Measurements from ENCODE around the gene NPAS3.

The NPAS3 gene

DNA sequence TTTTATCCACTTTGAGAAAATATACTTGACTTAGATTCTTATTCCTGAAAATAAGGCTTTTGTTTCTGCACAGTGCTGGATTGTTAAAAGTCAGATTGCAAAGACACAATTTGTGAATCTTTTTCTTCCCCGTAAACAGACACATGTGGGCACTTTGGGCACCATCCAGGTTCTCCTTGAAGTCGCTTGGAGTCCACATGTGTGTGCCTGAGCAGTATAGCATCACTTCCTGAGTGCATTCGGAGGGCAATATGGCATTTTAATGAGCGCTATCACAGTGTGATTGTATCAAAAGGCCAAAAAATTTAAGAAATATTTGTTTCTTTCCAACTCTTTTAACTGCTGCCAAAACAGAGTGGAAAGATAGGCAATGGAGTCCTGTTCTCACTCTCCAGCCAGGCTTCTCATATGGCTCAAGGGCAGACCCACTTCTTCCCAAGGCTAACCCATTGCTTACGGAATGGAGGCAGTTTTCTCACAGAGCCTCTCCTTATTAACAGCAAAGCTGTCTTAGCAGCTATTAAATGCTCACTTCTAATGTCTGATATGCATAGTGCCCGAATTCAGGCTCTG, 615.1 kb downstream of the NPAS3 start:
- no peak for DNase-seq (ENCODE audit: low read depth in 2 of 2)

DNA sequence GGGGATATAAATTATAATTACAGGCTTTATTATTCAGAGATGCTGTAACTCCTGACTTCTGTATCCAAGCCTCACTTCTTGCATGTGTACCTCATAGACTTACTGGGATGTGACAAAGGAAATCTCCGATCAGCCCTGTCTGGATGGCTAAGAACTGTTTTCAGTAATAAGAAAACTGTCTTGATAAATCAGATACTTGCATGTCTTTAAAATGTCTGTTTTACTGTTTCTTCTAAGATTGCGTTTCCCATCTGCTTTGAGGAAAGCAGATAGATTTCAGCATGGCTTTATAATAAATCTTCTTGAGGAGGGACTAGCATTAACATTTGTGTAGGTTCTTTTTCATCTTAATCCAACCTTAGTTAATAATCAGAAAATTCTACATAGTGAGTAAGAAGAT, 616.3 kb downstream of the NPAS3 start:
- no peak for DNase-seq (ENCODE audit: low read depth in 2 of 2)

DNA sequence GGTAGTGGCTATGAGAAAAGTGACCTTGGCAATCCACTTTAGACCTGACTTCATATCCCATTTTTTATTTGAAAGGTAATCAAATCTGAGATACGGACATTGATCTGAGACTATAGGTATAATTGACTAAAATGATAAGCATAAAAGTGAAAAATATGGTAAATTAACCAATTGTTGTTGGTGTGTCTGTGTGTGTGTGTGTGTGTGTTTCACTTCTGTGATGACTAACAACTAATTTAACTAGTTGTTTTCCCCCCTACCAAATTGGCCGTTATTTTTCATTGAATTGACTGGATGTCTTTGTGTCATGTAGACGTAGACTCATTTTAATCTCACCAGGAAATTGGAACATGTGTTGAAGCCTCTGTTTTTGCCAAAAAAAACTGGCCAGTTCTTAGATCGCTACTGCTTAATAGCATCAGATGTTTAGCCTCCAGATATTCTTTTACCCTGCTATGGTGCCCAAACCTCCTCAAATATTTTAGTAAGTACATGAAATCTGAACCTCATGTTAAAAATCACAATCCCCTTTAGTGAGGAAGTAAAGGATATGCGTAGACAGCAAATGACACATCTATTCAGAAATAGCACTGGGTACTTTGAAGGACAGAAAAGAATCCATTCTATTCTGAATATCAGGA, 617.2 kb downstream of the NPAS3 start:
- no peak for DNase-seq (ENCODE audit: low read depth in 2 of 2)

DNA sequence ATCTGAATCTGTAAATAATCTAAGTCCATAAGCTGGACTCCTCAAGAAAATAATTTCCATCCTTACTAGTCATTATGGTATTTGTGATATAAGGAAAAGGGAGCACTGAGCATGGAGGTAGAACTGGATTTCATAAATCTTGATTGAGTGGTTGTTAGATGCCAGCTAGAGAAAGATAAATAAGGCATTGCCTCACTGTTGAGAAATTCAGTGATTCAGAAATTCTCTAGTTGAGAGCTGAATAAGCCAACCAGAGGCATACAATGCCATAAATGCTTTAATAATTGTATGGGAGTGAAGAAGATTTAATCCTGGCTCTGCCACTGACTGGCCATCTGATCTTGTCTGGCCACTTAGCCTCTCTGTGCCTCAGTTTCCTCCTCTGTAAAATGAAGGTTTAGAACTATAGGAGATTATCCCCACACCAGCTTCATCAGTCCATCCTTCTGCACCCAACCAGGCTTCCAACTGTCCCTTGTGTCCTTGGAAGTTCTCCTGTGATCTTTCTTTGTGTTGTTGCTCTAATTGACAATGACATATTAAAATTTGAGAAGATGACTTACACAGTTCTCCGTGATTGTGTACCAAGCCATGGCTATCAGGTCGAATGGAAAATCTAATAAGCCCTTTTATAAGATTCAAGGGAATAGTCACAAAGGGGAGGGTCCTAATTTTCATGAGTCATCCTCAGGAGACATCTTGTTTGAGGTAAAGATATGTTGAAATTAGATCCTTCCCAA, 617.9 kb downstream of the NPAS3 start:
- DNase-seq (ENCODE audit: low read depth in 2 of 2) = no peak

DNA sequence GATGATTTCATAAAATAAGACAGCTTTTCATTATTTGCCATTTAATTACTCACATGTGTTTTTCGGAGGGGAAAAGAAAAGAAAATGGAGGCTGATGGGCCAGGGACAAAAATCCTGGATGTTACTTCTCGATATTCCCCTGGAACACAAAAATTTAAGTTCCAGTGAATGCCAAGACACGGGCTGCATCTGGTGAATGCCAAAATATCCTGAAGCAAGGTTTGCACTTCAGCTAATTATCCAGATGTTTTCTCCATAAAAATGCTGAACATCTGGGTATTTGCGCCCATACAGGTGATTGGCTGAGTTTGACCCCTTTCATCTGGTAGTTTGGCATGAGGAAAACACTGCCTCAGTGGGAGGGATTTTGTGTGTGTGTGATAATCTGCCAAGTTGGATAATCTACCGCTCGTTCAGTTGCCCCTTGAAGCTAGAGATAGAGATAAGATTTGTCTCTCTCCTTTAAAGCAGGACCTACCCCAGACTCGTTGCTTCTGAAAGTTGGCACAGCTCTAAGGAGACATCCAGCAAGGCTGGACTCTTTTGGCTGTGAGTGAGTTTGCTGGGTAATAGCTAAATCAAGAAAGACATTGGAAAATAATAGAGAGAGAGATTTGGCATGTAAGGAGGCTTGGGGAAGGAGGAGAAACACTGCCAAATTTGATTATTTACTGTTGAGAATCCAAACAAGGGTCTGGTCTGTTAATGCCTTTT, 622.2 kb downstream of the NPAS3 start:
- DNase-seq (ENCODE audit: low read depth in 2 of 2) = no peak

DNA sequence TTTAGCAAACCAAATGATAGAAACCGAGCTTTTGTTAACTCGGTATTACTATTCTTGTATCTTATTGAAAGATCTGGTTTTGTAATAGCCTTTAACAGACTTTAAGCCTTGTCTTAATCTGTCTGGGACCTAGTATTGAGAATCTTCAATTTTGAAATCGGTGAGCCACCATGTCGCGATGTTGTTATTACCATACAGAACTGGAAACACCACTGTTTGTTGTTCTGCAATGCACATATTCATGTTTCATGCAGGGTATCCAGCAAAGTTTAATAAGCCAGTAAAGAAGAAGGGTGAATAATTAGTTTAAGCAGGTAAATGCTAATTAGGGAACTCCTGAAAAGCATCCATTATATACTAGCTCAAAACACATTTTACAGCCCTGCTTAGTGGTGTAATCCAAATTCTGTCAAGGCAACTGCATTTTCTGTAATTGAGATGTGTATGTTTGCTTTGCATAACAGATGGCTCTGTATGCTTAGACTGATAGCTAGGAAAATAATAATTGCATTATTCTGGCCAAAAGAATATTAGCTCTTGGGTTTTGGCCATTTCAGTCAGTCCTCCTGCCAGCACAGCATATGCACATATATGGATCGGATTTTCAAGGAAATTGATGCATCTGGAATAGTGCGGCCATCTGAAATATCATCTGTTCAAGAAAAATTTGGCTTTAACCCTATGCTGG, 623.0 kb downstream of the NPAS3 start:
- no peak for DNase-seq (ENCODE audit: low read depth in 2 of 2)

DNA sequence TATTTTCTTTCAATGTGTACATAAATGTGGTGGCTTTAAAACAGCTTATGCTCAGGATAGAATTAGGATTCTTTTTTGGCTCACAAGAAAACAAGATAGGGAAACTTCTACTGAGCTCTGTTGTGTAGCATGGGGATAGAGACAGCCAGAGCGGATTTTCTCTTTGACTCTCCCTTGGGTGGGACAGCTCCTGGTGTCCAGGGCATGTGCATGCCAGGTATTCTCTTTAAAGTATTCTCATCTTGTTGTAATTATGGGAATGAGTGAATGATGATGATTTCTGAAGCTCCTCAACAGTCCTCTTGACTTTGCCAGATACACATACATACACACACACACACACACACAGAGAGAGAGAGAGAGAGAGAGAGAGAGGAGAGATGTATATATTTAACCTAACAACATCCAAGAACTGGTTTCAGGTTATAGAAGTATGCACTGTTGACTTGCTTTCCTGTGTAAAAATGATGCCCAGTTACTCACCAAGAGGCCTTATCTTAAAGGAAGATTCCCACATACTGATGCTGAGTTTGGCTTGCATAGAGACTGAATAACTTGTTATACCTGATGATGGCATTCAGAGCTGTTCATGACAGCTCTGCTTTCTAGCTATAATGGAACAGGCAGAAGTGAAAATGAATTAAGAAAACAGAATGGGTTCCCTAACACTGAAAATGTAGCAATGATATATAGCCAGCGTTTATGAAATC, 624.7 kb downstream of the NPAS3 start:
- DNase-seq (ENCODE audit: low read depth in 2 of 2) = no peak

DNA sequence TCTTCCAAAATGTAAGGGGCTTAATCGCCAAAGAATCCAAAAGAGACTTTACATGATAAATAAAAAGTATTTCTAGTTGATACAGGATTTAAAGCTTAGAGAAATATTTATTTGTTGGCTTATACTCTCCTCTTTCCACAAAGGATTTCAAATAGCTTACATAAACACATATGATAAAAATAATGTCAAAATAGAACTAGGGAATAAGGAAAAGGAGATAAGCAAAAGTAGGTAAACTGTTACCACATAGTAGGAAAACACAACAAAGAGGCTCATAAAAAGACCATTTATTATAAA, 625.2 kb downstream of the NPAS3 start:
- DNase-seq (ENCODE audit: low read depth in 2 of 2) = no peak

DNA sequence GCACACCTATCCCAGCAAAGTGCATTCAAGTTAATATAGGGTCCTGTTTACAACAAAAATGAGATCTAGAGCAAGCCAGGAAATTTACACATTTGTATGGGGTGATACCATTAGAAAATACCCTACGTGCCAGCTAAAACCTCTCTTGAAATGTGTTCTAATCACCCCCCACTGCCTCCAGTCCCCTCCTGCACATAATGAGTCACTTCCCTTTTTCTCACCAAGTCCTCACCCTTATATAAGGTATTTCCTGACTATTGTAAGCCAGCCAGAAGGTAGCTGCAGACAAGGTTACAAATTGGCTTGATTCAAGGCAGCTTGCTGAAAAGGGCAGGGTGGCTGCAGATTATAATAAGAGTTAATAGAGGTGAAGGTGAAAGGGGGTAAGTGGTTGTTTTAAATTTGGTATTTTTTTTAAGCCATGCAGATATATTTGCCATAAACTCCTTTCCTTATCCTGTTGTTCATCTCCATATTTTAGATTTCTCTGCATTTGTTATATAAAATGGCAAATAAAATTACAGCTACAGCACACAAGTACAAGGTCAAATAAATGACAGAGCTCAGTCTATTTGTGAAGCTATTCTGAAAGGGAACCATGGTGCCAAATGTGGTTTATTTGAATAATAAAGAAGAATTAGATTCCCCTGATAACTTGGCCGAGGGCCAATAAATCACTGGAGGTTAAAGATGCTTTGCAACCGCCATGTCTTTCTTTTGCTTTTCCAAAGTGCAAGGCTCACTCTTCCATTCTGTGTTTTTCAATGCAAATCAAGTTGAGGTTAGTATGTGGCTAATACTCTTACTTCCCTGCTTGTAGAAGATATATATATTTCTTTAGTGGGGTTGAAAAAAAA, 626.3 kb downstream of the NPAS3 start:
- no peak for DNase-seq (ENCODE audit: low read depth in 2 of 2)

DNA sequence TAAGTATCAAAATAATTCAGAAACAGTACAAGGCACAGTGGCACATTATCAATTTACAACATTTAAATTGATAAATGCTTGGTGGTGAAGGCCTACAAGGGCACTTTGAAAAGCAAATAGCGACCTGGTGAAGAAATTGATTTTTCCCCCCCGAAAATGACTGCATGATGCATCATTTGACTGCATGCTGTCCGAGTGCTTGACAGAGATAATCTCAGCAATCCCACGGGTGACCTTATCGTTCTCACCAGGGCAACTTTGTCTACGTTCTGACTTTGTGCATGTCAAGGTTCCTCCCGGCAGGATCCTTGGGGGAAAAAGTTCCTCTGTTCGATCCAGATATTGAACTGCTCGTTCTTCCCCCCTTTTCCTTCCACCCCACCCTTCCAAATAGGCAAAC, 627.4 kb downstream of the NPAS3 start:
- no peak for DNase-seq (ENCODE audit: low read depth in 2 of 2)

DNA sequence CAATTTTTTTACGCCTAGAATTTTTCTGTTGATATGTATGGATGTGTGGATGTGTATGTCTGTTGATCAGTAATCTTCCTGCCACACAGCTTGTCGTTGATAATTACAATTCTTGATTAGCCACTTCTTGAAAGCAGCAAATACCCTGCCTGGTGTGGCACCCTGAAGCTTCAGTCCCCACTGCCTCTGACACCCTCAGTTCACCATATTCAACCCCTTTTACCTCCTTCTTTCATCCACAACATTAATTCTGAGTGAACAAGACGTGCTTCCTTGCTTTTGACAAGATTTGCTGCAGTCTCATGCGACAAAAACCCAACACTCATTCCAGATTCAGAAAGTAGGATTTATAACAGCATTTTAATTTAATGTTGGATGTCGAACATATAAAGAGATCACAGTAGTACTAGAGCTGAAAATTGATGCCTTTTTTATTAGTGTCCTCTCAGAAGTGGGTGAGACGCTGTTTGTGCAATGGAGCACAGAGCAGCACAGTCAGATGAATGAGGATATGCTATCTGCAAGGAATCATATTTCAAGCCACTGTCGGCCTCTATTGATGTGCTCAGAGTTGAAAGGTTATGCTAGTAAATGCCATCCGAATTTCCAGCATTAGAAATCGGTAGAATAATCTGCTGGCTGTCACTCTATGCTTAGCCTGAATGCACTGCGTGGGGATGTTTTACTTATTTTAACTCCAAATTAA, 628.5 kb downstream of the NPAS3 start:
- DNase-seq (ENCODE audit: low read depth in 2 of 2) = no peak

DNA sequence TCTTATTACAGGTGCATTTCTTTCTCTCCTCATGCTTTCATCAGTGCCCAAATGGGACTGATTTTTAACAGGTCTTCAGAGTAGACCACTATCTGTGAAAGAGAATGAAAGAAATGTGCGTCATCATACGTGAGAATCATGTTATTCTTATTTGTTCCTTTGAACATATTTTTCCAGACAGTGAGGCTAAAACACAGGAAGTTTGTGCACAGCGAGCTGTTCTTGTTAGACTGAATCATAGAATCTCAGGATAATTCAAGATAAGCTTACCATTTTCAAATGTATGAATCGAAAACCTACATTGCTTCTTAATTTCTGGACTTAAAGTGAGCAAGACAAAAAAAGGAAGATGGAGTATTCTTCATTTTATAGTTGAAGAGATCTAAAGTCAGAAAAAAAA, 629.1 kb downstream of the NPAS3 start:
- no peak for DNase-seq (ENCODE audit: low read depth in 2 of 2)

DNA sequence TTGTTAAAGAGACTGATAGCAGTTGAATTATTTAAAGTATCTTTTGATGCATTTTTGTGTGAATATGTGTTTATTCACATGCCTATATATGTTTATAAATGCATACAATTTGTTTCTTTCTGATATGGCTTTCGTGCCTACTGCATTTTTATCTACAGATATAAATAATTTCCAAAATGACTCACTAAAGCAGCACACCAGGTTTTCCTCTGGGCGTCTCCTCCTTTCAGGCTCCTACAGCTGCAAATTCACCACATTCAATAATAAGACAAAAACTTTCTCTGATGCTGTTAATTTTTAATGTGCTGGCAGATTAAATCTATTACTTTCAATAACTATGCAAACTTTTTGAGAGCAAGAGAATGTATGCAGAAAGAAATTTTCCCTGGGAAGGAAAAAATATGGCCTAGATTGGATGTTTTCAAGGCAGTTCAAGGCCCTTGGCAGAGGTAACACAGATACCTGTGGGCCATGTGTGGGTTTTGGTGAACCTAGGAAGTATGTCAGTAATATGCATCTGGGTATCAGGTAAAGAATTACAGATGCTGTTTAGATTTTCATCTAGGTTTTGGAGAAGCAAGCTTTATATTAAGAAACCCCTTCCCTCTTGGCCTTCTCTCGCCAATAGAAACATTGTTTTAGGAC, 630.4 kb downstream of the NPAS3 start:
- DNase-seq (ENCODE audit: low read depth in 2 of 2) = no peak

DNA sequence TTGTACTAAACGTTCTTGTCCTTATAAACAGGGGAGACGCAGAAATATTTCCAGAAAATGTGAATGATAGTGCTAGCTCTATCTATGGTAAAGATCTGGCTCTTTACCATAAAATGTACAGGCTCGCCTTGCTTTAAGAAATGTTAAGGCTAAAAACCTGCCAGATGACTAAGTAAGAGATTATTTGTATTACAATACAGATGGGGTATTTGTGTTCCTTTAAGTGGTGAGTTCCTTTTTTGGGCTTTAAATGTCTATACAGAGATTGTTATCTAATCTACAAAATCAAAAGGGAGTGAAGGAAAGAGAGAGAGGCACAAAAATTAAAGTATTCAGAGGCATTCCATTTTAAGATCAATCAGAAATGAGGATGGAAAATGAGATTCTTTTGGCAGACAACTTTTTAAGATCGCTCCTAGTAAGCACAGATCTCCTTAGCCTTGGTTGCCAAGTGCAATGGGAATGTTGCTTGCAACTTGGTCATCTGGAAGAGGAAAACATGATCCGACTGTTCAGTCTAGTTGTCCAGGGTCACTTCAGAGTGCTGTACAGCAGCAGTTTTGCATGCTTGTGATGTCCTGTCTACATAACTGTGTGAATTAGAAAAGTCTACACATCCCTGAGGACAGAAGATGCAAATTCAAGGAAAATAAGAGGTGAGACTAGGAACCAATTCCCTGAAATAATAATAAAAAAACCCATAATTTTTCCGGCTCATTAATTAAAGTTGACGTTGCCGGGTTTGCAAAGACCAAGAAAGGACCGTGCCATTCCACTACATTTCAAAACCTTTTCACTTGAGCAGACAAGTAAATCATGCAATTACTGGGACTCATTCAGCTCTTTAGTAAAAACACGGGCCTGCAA, 631.4 kb downstream of the NPAS3 start:
- DNase-seq (ENCODE audit: low read depth in 2 of 2) = no peak

DNA sequence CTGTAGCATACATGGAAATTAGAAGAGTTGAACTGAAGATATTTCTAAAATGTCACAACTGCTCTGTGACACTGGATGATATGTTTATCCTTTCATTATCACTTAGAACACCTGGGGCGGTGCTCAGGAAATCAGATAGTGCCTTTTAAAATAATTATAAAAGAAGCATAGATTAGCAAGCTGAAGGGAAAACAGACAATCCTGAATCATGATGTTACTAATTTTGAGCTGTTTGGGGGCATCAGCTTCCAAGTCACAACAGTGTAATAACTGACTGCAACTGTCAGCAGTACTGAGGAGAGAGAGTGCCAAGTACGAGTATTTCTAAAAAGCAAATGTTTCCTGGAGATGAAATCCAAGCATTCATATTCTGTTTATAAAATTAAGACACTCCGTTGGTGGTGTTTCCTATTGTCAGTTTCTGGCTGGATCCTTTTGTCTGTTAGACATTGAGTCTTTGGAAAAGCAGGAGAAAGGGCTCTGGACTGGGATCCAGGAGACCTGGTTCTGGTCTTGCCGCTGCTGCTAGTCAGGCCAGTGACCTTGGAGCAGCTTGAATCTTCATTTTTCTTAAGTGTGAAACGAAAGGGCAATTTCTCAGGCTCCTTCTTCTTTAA, 632.1 kb downstream of the NPAS3 start:
- no peak for DNase-seq (ENCODE audit: low read depth in 2 of 2)

DNA sequence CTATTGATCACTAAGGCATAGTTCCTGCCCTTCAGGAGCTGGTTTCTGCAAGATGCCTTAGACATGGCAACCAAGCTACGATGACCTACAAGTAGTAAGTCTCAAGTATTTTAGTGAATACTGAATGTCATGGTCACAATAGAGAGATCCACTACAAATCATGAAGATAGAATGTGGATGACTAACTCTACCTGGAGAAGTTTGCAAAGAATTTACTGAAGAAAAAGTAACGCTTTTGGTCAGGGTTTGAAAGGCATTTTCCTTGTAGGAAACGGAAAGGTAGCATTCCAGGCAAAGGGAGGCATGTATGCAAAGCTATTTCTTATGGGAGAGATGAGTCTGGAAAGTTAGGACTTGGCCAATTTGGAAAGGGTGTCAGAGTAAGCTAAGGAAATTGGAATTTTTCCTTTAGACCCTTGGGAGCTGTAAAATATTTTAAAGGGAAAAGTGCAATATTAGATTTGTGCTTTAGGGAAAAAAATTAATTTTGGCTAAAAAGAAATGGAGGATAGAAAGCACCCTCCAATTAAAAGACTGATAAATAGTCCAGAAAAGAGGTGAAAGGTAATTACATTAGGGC, 634.7 kb downstream of the NPAS3 start:
- no peak for DNase-seq (ENCODE audit: low read depth in 2 of 2)

DNA sequence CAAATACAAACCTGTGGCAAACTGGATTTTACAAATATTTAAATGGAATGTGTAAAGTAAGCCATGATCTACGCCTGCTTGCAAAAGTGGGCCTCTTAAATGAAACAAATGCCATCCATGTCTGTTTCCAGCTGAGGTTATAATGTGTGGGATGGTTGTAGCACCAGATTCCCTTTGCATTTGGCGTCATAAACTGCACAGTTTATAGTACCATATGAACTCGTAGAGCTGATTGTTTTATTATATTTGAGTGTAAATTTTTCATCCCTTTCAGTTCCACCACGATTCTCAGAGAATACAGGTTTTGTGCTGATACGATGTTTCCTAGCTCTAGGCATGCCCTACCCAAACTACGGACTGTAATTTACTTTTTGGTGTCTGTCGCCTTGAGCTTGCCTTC, 637.3 kb downstream of the NPAS3 start:
- DNase-seq (ENCODE audit: low read depth in 2 of 2) = no peak
